Measurements from ENCODE around the gene GRAMD4.

GRAMD4 gene

DNA sequence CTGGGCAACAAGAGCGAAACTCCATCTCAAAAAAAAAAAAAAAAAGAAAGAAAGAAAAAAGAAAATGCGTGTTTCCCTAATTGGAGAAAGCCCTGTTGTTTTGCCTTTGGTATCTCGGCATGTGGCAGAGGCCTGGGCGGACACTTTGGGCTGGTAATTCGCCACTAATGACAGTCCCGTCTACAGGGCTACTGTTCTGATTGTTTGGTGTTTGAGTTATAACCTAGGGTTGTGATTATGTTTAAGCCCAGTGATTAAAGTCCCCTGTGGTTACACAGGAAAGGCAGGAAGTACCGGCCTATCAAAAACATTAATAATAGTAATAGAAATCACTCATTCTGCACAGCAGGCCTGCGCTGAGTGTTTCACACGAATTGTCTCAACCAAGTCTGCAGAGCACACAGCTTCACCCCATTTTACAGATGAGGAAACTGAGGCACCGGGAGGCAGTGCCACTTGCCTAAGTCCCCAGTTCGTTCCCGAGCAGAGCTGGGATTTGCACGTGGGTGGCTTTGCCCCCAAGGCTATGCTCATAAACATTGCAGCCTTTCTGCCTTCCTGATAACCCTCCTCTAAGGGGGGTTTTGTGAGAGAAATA, 39.1 kb upstream of the GRAMD4 start:
- Histone ChIP-seq H3K27me3 (ENCODE audit: control insufficient read depth, low read length) (peaks cover 4% of the 10 kb centered on the region), H3K9me3 (ENCODE audit: control insufficient read depth, insufficient read depth, low read length) (no peaks in the 10 kb centered on the region)
- TF ChIP-seq EZH2phosphoT487 (IDR thresholded peaks at IDR 0.05; ENCODE audit: borderline replicate concordance, low read length) = no peak
- TF ChIP-seq, protein P1, sequence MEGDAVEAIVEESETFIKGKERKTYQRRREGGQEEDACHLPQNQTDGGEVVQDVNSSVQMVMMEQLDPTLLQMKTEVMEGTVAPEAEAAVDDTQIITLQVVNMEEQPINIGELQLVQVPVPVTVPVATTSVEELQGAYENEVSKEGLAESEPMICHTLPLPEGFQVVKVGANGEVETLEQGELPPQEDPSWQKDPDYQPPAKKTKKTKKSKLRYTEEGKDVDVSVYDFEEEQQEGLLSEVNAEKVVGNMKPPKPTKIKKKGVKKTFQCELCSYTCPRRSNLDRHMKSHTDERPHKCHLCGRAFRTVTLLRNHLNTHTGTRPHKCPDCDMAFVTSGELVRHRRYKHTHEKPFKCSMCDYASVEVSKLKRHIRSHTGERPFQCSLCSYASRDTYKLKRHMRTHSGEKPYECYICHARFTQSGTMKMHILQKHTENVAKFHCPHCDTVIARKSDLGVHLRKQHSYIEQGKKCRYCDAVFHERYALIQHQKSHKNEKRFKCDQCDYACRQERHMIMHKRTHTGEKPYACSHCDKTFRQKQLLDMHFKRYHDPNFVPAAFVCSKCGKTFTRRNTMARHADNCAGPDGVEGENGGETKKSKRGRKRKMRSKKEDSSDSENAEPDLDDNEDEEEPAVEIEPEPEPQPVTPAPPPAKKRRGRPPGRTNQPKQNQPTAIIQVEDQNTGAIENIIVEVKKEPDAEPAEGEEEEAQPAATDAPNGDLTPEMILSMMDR (IDR thresholded peaks at IDR 0.05; ENCODE audit: low read depth, low read length, poor library complexity, severe bottlenecking) = no peak

DNA sequence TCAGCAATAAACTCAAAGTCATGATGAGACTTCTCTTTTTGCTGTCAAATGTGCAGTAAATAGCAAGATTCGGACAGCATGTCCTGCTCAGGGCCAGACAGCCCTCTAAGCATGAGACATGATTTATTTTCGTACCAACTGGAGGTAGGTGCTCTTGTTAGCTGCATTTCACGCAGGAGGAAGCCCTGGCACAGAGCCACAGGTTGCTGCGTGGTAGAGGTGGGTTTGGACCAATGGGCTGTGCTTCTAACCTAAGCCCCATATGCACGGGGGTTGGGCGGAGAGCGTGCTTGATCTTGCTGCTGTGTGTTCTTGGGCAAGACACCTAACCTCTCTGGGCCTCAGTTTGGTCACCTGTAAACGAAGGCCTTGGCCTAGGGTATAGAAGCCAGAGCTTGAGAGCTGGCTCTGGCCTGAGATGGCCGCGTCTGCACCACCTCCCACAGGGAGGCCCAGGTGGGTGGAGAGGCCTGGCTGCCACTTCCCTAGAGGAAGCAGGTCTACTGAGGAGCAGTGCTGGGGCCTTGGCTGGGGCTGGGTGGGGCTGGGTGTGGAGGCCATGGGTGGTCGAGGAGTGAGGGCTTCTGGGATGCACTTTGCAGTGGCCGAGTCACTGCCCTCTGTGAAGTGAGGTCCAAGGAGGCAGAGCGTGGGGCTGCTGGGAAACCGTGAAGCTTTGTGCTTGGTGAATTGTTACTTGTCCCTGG, 38.5 kb upstream of the GRAMD4 start:
- no peak for TF ChIP-seq EZH2phosphoT487 (IDR thresholded peaks at IDR 0.05; ENCODE audit: borderline replicate concordance, low read length)
- TF ChIP-seq, protein P1 (IDR thresholded peaks at IDR 0.05; ENCODE audit: low read depth, low read length, poor library complexity, severe bottlenecking) = no peak
- H4K20me1 ChIP-seq (ENCODE audit: control insufficient read depth, insufficient read depth, low read depth, low read length) = no peaks in the 10 kb centered on the region
- no peaks in the 10 kb centered on the region for H3K9me3 ChIP-seq (ENCODE audit: control insufficient read depth, insufficient read depth, low read length)
- no peaks in the 10 kb centered on the region for H3K36me3 ChIP-seq (ENCODE audit: control insufficient read depth, low read length)
- H3K27ac ChIP-seq (ENCODE audit: low read depth, low read length) = peak overlapping the region; percentile 28; the same call in 1 of the 2 replicates
- H3K27me3 ChIP-seq (ENCODE audit: control insufficient read depth, low read length) = no peaks in the 10 kb centered on the region
- peaks cover 17% of the 10 kb centered on the region for H3F3A ChIP-seq (ENCODE audit: control insufficient read depth, insufficient read depth)
- peak overlapping the region; percentile 48 for H3K4me3 ChIP-seq (ENCODE audit: low read length)
- peaks cover 67% of the 10 kb centered on the region for H3K4me1 ChIP-seq (ENCODE audit: control insufficient read depth, low read length)
- H3K79me2 ChIP-seq (ENCODE audit: control insufficient read depth, low read length) = peaks cover 53% of the 10 kb centered on the region
- peak overlapping the region; percentile 75 for H3K4me2 ChIP-seq (ENCODE audit: low read length)
- H3K9me2 ChIP-seq (replicated peaks; ENCODE audit: control insufficient read depth, low read length) = no peaks in the 10 kb centered on the region

More for the DNA sequence above, 39.1 kb upstream of the GRAMD4 start:
- Histone ChIP-seq H4K20me1 (ENCODE audit: control insufficient read depth, insufficient read depth, low read depth, low read length) (no peaks in the 10 kb centered on the region), H3K4me1 (ENCODE audit: control insufficient read depth, low read length) (peaks cover 66% of the 10 kb centered on the region), H3K9me2 (replicated peaks; ENCODE audit: control insufficient read depth, low read length) (no peaks in the 10 kb centered on the region), H3K4me2 (ENCODE audit: low read length) (peak overlapping the region; percentile 75), H3K4me3 (ENCODE audit: low read length) (peak overlapping the region; percentile 48), H3K27ac (ENCODE audit: low read depth, low read length) (peak overlapping the region; percentile 28; the same call in 1 of the 2 replicates), H3K79me2 (ENCODE audit: control insufficient read depth, low read length) (peaks cover 48% of the 10 kb centered on the region), H3F3A (ENCODE audit: control insufficient read depth, insufficient read depth) (peaks cover 17% of the 10 kb centered on the region), H3K36me3 (ENCODE audit: control insufficient read depth, low read length) (no peaks in the 10 kb centered on the region)

DNA sequence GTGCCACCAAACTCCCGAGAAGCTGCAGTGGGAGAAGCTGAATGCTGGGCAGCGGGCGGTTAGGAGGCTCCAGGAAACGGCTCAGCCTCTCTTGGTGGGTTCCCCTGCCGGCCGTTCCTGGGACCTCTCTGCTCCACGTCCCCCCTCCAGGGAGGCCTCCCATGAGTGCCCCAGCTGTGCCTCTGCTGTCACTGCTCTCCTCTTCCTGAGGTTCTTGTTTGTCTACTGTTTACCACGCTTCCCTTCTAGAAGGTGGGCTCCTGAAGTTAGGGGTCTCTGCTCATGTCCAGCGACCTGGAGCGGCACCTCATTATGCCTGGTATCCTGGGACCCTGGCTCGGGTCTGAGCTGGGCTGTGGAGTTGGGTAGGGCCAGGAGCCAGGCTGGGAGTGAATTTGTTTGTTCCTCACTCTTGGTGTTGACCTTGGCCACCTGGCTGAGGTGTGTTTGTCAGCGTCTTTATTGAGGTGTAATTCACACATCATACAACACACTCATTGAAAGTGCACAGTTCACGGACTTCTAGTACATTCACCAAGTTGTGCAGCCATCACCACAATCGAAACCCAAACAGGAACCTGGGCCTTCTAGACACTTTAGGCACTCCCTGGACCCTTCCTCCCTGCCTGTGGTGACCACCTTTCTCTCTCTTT, 37.8 kb upstream of the GRAMD4 start:
- Histone ChIP-seq H3F3A (ENCODE audit: control insufficient read depth, insufficient read depth) (peaks cover 17% of the 10 kb centered on the region), H3K36me3 (ENCODE audit: control insufficient read depth, low read length) (no peaks in the 10 kb centered on the region), H3K27ac (ENCODE audit: low read depth, low read length) (peak overlapping the region; percentile 28; the same call in 1 of the 2 replicates), H3K4me3 (ENCODE audit: low read length) (peak overlapping the region; percentile 48), H4K20me1 (ENCODE audit: control insufficient read depth, insufficient read depth, low read depth, low read length) (no peaks in the 10 kb centered on the region), H3K27me3 (ENCODE audit: control insufficient read depth, low read length) (no peaks in the 10 kb centered on the region), H3K9me3 (ENCODE audit: control insufficient read depth, insufficient read depth, low read length) (no peaks in the 10 kb centered on the region), H3K9me2 (replicated peaks; ENCODE audit: control insufficient read depth, low read length) (no peaks in the 10 kb centered on the region), H3K4me1 (ENCODE audit: control insufficient read depth, low read length) (peaks cover 74% of the 10 kb centered on the region), H3K4me2 (ENCODE audit: low read length) (peak overlapping the region; percentile 75), H3K79me2 (ENCODE audit: control insufficient read depth, low read length) (peaks cover 54% of the 10 kb centered on the region)
- TF ChIP-seq, protein P1 (IDR thresholded peaks at IDR 0.05; ENCODE audit: low read depth, low read length, poor library complexity, severe bottlenecking) = peak; percentile 13
- no peak for TF ChIP-seq EZH2phosphoT487 (IDR thresholded peaks at IDR 0.05; ENCODE audit: borderline replicate concordance, low read length)
